GM21576 (cell line): Measurements from ENCODE around the gene SLC6A12.

ENCODE experiments used
- ATAC-seq: cut with Tn5 transposase; IDR thresholded peaks from one replicate; pipeline ENCODE4 v1.9.1; 2021; ENCODE audit warnings: mild to moderate bottlenecking, moderate library complexity; ENCODE audit not compliant: unreplicated experiment

The SLC6A12 gene

DNA sequence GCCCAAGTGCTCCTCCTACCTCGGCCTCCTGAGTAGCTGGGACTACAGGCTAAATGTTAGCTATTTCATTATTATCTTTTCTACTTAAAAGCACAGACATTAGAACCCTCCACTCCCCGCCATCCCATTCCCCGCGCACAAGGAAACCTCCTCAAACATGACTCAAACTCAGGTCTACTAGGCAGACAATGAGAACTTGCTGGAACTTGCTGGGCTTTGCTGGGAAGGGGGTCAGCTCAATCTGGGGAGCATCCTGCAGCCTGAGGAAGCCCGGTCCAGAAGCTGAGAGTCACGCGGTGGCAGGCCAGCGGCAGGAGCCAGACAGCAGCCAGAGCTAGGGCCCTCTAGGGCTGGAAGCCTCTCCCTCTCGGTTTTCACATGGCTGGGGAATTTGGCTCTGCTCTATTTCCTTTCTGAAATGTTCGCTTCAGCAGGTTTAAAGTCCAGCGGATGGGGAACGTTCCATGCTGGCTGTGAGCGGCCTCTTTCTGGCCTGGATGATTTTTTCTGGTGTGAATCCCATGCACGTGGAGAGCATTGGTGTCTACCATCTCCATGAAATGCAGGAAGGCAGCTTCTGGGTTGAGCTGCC, 68.5 kb downstream of the SLC6A12 start:
- no peak for ATAC-seq

DNA sequence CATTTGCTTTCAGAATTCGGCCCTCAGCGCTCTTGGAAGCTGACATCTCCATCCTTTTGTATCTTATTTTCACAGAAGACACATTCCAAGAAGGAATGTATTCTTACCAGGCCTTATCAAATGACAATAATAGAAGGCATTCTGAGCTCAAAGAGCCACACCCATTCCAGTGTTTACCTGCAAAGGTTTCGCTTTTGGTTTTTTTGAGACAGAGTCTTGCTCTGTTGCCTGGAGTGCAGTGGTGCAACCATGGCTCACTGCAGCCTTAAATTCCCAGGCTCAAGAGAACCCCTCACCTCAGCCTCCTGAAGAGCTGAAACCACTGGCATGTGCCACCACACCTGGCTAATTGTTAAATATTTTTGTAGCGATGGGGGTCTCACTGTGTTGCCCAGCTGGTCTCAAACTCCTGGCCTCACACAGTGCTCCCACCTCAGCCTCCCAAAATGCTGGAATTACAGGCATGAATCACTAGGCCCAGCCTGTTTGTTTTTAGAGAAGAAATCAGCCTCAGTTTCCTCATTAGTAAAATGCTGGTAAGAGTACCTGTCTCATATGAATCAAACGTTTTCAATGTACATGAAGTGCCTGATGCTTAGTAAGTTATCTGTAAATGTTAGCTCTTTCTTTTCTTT, 69.2 kb downstream of the SLC6A12 start:
- ATAC-seq: no peak

DNA sequence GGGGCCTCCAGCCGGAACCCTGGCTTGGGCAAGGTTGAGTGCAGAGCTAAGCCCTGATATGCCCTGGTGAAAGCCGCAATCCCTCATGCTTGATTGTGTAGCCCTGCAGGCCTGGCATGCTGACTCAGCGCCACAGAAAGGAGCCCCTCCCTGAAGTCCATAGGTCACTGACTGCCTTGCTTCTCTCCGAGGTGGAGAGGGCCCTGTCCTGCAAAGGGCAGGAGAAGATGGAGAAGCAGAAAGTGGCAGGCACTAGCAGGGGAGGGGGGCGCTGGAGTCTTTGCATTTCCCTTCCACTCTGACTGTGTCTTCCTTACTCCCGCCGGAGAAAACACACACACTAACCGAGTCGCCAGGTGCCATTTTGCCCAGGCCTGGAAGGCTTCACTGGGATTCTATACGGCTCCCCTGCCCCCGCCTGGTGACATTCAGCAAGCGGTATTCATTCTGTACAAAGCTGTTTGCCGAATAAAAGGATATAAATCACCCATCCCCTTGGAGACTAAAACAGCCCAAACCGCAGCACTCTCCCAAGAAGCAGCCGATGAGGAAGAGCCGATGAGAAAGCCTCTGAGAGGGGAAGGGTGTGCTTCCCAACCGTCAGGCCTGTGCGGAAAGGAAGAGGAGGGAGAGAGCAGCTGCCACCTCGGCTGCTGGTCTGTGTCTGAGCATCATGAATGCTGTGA, 69.8 kb downstream of the SLC6A12 start:
- ATAC-seq: no peak

DNA sequence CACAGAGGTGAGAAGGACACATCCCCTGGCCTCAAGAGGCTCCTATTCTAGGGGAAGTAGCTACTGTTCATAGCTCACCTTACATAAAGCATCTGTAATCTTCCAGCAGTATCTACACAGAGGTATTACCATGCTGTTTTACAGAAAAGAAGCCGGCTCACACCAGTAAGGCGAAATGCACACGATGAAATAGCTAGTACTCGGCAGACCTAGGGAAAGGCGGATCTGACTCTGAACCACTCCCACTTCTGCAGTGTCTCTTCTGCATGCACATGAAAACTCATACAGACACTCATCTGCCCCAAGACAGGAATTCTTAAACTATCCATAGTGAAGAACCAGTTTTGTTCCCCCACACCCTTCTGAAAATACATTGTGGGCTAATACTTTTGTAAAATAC, 73.8 kb downstream of the SLC6A12 start:
- ATAC-seq: no peak
